HEK293 (cell line): Measurements from ENCODE around the gene SECTM1.

Experiments
- CTCF ChIA-PET: fragments of 350-600 bp; formaldehyde crosslinking; extraction: SDS; loops from one replicate; lab custom pipeline; 2021; ENCODE audit warnings: antibody characterized with exemption; lab: Yijun Ruan, JAX
- POLR2A ChIA-PET: fragments of 300-600 bp; formaldehyde crosslinking; extraction: SDS; loops from one replicate; lab custom pipeline; 2020; ENCODE audit warnings: antibody characterized with exemption, inconsistent platforms; lab: Yijun Ruan, JAX
- H3K27ac ChIP-seq: fragments of 200-500 bp; sonication (Bioruptor generic); 2 replicates; pipeline ENCODE4 v1.5.1; 2014; ENCODE audit warnings: low read depth, low read length, control low read depth, inconsistent platforms; ENCODE audit errors: extremely low read depth
- H3K36me3 ChIP-seq, 2 experiments: fragments of 200-500 bp in 1 of 2; sonication (Bioruptor generic) in 1 of 2; 1 replicate in 1 of 2; 2 replicates in 1 of 2; pipeline ENCODE4 v1.5.1; 2014 to 2017; ENCODE audit warnings: inconsistent platforms in 2 of 2, low read length in 2 of 2; ENCODE audit not compliant: control insufficient read depth in 2 of 2, insufficient read depth in 1 of 2
- H3K4me1 ChIP-seq: fragments of 200-500 bp; sonication (Bioruptor generic); 2 replicates; pipeline ENCODE4 v1.5.1; 2014; ENCODE audit warnings: mild to moderate bottlenecking, low read length, inconsistent platforms; ENCODE audit not compliant: control insufficient read depth, insufficient read depth
- H3K4me3 ChIP-seq: 2 replicates; pipeline ENCODE4 v1.5.1; 2011; ENCODE audit warnings: low read depth, mild to moderate bottlenecking, control low read depth, low read length, moderate library complexity
- H3K9me3 ChIP-seq: fragments of 200-500 bp; sonication (Bioruptor generic); 2 replicates; pipeline ENCODE4 v1.5.1; 2014; ENCODE audit warnings: low read depth, low read length, inconsistent platforms; ENCODE audit not compliant: control insufficient read depth, insufficient read depth
- BCL6B ChIP-seq: fragments of 450-650 bp; formaldehyde crosslinking; IDR thresholded peaks from 2 replicates; pipeline ENCODE4 v1.5.1; 2017; ENCODE audit warnings: missing biosample characterization, missing genetic modification characterization
- GLIS1 ChIP-seq: fragments of 450-650 bp; formaldehyde crosslinking; IDR thresholded peaks from 2 replicates; pipeline ENCODE4 v1.5.1; 2016; ENCODE audit warnings: missing biosample characterization, missing genetic modification characterization
- IKZF3 ChIP-seq: fragments of 450-650 bp; IDR thresholded peaks from 2 replicates; pipeline ENCODE4 v1.5.0; 2018; ENCODE audit warnings: missing biosample characterization, mild to moderate bottlenecking, missing genetic modification characterization, moderate library complexity
- SALL2 ChIP-seq: fragments of 450-650 bp; formaldehyde crosslinking; IDR thresholded peaks from 2 replicates; pipeline ENCODE4 v1.5.0; 2017; ENCODE audit warnings: missing biosample characterization, mild to moderate bottlenecking, missing genetic modification characterization, borderline replicate concordance
- SCRT1 ChIP-seq: fragments of 450-650 bp; formaldehyde crosslinking; IDR thresholded peaks from 2 replicates; pipeline ENCODE4 v1.5.1; 2016; ENCODE audit warnings: missing biosample characterization, missing genetic modification characterization, borderline replicate concordance
- ZBTB21 ChIP-seq: fragments of 450-650 bp; formaldehyde crosslinking; IDR thresholded peaks from 2 replicates; pipeline ENCODE4 v1.5.1; 2017; ENCODE audit warnings: missing biosample characterization, missing genetic modification characterization
- ZBTB26 ChIP-seq: fragments of 450-650 bp; formaldehyde crosslinking; optimal IDR thresholded peaks from 2 replicates; pipeline ENCODE3; 2016; ENCODE audit warnings: missing biosample characterization, mild to moderate bottlenecking, missing genetic modification characterization
- ZFHX2 ChIP-seq: fragments of 450-650 bp; formaldehyde crosslinking; conservative IDR thresholded peaks from 2 replicates; pipeline ENCODE4 v1.5.1; 2016; ENCODE audit warnings: missing biosample characterization, missing genetic modification characterization
- ZNF112 ChIP-seq: fragments of 450-650 bp; formaldehyde crosslinking; IDR thresholded peaks from 2 replicates; pipeline ENCODE4 v1.5.0; 2017; ENCODE audit warnings: missing biosample characterization, missing genetic modification characterization
- ZNF16 ChIP-seq: fragments of 450-650 bp; formaldehyde crosslinking; IDR thresholded peaks from 2 replicates; pipeline ENCODE4 v1.5.1; 2016; ENCODE audit warnings: low read depth, missing biosample characterization, missing genetic modification characterization
- ZNF248 ChIP-seq: fragments of 450-650 bp; formaldehyde crosslinking; IDR thresholded peaks from 2 replicates; pipeline ENCODE4 v1.5.1; 2017; ENCODE audit warnings: missing biosample characterization, missing genetic modification characterization
- ZNF335 ChIP-seq: fragments of 450-650 bp; formaldehyde crosslinking; conservative IDR thresholded peaks from 2 replicates; pipeline ENCODE4 v1.5.1; 2016; ENCODE audit warnings: missing biosample characterization, missing genetic modification characterization
- ZNF514 ChIP-seq: fragments of 450-650 bp; formaldehyde crosslinking; IDR thresholded peaks from 2 replicates; pipeline ENCODE4 v1.5.1; 2016; ENCODE audit warnings: missing biosample characterization, missing genetic modification characterization
- ZNF558 ChIP-seq: fragments of 450-650 bp; formaldehyde crosslinking; IDR thresholded peaks from 2 replicates; pipeline ENCODE4 v1.5.1; 2016; ENCODE audit warnings: missing biosample characterization, missing genetic modification characterization
- ZNF580 ChIP-seq: fragments of 450-650 bp; formaldehyde crosslinking; IDR thresholded peaks from 2 replicates; pipeline ENCODE4 v1.5.1; 2016; ENCODE audit warnings: missing biosample characterization, missing genetic modification characterization
- ZNF670 ChIP-seq: fragments of 450-650 bp; formaldehyde crosslinking; IDR thresholded peaks from 2 replicates; pipeline ENCODE4 v1.5.1; 2016; ENCODE audit warnings: missing biosample characterization, missing genetic modification characterization, low read depth
- ZNF701 ChIP-seq: fragments of 450-650 bp; formaldehyde crosslinking; IDR thresholded peaks from 2 replicates; pipeline ENCODE4 v1.5.1; 2016; ENCODE audit warnings: missing biosample characterization, missing genetic modification characterization
- ZNF777 ChIP-seq: fragments of 450-650 bp; formaldehyde crosslinking; IDR thresholded peaks from 2 replicates; pipeline ENCODE4 v1.5.1; 2017; ENCODE audit warnings: missing biosample characterization, missing genetic modification characterization, borderline replicate concordance
- ZSCAN23 ChIP-seq: fragments of 450-650 bp; formaldehyde crosslinking; IDR thresholded peaks from 2 replicates; pipeline ENCODE4 v1.5.1; 2016; ENCODE audit warnings: missing biosample characterization, missing genetic modification characterization
- ZXDB ChIP-seq: fragments of 450-650 bp; formaldehyde crosslinking; IDR thresholded peaks from 2 replicates; pipeline ENCODE4 v1.5.1; 2016; ENCODE audit warnings: missing biosample characterization, missing genetic modification characterization
- TF ChIP-seq, protein P1 (sequence below): fragments of 450-650 bp; formaldehyde crosslinking; IDR thresholded peaks from 2 replicates; pipeline ENCODE4 v1.5.1; 2016; ENCODE audit warnings: missing biosample characterization, missing genetic modification characterization
- TF ChIP-seq, protein P2 (sequence below): fragments of 450-650 bp; formaldehyde crosslinking; IDR thresholded peaks from 2 replicates; pipeline ENCODE4 v1.5.1; 2016; ENCODE audit warnings: missing biosample characterization, missing genetic modification characterization, borderline replicate concordance

The SECTM1 gene

DNA sequence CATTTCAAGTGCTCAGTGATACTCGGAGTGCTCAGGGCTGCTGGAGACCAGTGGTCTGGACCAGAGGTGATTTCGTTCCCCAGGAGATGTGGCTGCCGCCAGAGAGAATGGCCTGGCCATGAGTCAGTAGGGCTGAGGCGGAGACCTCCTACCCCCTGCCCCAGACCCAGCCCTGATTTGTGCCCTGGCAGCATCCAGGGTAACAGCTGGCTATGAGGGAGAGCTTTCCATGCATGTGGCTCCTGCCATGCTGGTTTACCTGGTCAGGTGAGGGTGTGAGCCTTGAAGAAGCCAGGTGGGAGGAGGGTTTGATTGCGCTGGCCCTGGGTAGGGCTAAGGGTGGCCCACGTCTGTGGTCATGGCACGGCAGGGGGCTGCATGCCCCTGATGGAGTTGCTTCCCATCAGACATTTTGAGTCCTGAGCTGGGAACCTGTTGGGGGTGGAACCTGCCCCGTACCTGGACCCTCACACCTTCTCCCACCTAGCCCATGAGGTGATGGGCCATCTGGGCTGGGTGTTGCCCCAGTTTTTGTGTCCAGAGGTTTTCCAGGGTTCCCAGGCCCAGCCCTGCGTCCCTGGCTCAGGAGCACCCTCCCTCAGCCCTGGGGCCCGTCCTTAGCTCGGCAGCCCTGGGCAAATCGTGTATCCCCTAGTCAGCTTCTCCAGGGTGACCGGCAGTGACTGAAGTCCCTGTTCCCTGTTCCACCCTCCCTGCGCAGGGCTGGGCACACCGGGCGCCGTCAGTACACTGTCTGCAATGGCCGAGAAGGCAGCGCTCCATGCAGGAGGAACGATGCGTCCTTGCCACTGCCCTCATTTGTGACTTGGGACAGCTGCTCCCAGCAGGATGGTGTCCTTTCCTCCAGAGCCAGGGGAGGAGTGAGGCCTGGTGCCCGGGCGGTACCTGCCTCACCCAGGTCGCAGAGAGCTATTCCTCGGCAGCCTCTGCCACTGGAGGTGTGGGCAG lies 51.0 kb downstream of the SECTM1 start:
- TF ChIP-seq ZNF16 (tag by site-specific recombination) (no peak), ZBTB21 (tag by site-specific recombination) (no peak), ZNF335 (tag by site-specific recombination) (0 out of 2 replicates have a peak, but pooled peaks have one; percentile 7), SALL2 (tag by site-specific recombination) (no peak), ZNF112 (no peak), ZSCAN23 (tag by site-specific recombination) (no peak), GLIS1 (tag by site-specific recombination) (no peak)
- TF ChIP-seq, all 188 proteins: peak for 1
- no peak overlapping the region for H3K4me3 ChIP-seq
- H3K36me3 ChIP-seq: peaks cover 0 to 4% of the 10 kb centered on the region in 2 experiments; a peak in 1 of 3 replicates
- no peaks in the 10 kb centered on the region for H3K9me3 ChIP-seq
- POLR2A ChIA-PET: interaction anchor here (1.0 to 4.5 kb wide), 4 partner anchors 9 to 46 kb away, joined by 3 to 44 read pairs (median 19); partner anchors contain the start of gene CSNK1D
- H3K4me1 ChIP-seq: peaks cover 9% of the 10 kb centered on the region
- CTCF ChIA-PET: interaction anchor here (0.7 to 1.6 kb wide), 6 partner anchors 15 to 76 kb away, joined by 3 to 5 read pairs (median 3); no protein-coding TSS in a partner anchor
- H3K27ac ChIP-seq: no peak overlapping the region; the same call in 1 of the 2 replicates

GRCh38 chr17:82281502-82282238 lies 51.9 kb downstream of the SECTM1 start:
- Histone ChIP-seq H3K9me3 (no peaks in the 10 kb centered on the region), H3K36me3 (peaks cover 0 to 4% of the 10 kb centered on the region in 2 experiments; a peak in 1 of 3 replicates), H3K27ac (no peak overlapping the region), H3K4me1 (peaks cover 9% of the 10 kb centered on the region), H3K4me3 (no peak overlapping the region)
- ChIA-PET CTCF (interaction anchor here (0.7 to 1.6 kb wide), 3 partner anchors 19 to 75 kb away, joined by 3 read pairs; no protein-coding TSS in a partner anchor), POLR2A (interaction anchor here (2.4 to 4.5 kb wide), 3 partner anchors 8 to 13 kb away, joined by 16 to 44 read pairs (median 22); partner anchors contain the start of gene CSNK1D)
- TF ChIP-seq ZXDB (no peak), BCL6B (tag by site-specific recombination) (peak; percentile 5; the same call in 1 of the 2 replicates), GLIS1 (tag by site-specific recombination) (peak; percentile 52; the same call in 1 of the 2 replicates), ZNF701 (tag by site-specific recombination) (no peak), ZFHX2 (peak; percentile 91), ZNF248 (tag by site-specific recombination) (no peak), ZNF670 (tag by site-specific recombination) (no peak), ZNF777 (tag by site-specific recombination) (no peak), ZNF580 (tag by site-specific recombination) (no peak), SCRT1 (tag by site-specific recombination) (no peak), ZNF514 (tag by site-specific recombination) (no peak), ZNF558 (tag by site-specific recombination) (no peak), ZBTB26 (peak; percentile 33), IKZF3 (no peak)
- TF ChIP-seq, protein P1, sequence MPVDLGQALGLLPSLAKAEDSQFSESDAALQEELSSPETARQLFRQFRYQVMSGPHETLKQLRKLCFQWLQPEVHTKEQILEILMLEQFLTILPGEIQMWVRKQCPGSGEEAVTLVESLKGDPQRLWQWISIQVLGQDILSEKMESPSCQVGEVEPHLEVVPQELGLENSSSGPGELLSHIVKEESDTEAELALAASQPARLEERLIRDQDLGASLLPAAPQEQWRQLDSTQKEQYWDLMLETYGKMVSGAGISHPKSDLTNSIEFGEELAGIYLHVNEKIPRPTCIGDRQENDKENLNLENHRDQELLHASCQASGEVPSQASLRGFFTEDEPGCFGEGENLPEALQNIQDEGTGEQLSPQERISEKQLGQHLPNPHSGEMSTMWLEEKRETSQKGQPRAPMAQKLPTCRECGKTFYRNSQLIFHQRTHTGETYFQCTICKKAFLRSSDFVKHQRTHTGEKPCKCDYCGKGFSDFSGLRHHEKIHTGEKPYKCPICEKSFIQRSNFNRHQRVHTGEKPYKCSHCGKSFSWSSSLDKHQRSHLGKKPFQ (tag by site-specific recombination): 0 out of 2 replicates have a peak, but pooled peaks have one; percentile 15
- TF ChIP-seq, protein P2, sequence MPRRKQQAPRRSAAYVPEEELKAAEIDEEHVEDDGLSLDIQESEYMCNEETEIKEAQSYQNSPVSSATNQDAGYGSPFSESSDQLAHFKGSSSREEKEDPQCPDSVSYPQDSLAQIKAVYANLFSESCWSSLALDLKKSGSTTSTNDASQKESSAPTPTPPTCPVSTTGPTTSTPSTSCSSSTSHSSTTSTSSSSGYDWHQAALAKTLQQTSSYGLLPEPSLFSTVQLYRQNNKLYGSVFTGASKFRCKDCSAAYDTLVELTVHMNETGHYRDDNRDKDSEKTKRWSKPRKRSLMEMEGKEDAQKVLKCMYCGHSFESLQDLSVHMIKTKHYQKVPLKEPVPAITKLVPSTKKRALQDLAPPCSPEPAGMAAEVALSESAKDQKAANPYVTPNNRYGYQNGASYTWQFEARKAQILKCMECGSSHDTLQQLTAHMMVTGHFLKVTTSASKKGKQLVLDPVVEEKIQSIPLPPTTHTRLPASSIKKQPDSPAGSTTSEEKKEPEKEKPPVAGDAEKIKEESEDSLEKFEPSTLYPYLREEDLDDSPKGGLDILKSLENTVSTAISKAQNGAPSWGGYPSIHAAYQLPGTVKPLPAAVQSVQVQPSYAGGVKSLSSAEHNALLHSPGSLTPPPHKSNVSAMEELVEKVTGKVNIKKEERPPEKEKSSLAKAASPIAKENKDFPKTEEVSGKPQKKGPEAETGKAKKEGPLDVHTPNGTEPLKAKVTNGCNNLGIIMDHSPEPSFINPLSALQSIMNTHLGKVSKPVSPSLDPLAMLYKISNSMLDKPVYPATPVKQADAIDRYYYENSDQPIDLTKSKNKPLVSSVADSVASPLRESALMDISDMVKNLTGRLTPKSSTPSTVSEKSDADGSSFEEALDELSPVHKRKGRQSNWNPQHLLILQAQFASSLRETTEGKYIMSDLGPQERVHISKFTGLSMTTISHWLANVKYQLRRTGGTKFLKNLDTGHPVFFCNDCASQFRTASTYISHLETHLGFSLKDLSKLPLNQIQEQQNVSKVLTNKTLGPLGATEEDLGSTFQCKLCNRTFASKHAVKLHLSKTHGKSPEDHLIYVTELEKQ: no peak
